ENCODE data around the gene MARCHF10. TPM values are rescaled to one million over a fixed set of nuclear protein-coding genes. Genes with fewer than 3 reads are reported as not detected.
A peak's percentile ranks its signal among the peaks of the same experiment; 100 is the strongest.

Gene MARCHF10
- total RNA-seq, 1 donor from 2014 or later = 0.25 TPM

DNA sequence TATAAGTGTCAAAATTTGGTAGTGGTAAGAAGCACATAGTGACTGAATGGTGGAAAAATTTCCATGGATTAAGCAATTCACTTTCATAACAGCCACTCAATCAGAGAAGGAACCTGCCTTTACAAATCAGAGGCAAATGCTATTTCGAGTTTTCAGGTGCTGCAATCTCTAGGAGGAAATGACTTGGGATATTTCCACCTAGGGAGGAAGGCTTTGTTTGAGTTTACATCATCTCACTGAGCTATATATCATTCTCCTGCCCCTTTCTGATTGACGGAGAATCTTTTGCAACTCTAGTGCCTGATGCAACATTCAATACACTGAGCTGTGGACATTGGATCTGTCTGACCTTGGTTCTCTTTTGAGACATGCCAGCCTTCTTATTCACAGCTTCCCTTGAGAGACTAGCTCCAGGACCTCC lies 26.3 kb downstream of the MARCHF10 start:
- H3K27me3 ChIP-seq = no peaks in the 10 kb centered on the region
- H3K36me3 ChIP-seq = no peaks in the 10 kb centered on the region
- H3K4me3 ChIP-seq = no peak overlapping the region
- peaks cover 4% of the 10 kb centered on the region for H3K4me1 ChIP-seq
- no peak for DNase-seq (ENCODE audit: extremely low spot score in 2 of 2)
- H3K27ac ChIP-seq = no peak overlapping the region
- intact Hi-C loops (cut with DNase I) = no loop called here
- no peaks in the 10 kb centered on the region for H3K9me3 ChIP-seq
- TF ChIP-seq POLR2AphosphoS5 (IDR thresholded peaks at IDR 0.05; ENCODE audit: insufficient read depth in 1 of 2, low read depth in 1 of 2) = no peak
- TF ChIP-seq POLR2A (IDR thresholded peaks at IDR 0.05) = no peak
- TF ChIP-seq, protein P1, sequence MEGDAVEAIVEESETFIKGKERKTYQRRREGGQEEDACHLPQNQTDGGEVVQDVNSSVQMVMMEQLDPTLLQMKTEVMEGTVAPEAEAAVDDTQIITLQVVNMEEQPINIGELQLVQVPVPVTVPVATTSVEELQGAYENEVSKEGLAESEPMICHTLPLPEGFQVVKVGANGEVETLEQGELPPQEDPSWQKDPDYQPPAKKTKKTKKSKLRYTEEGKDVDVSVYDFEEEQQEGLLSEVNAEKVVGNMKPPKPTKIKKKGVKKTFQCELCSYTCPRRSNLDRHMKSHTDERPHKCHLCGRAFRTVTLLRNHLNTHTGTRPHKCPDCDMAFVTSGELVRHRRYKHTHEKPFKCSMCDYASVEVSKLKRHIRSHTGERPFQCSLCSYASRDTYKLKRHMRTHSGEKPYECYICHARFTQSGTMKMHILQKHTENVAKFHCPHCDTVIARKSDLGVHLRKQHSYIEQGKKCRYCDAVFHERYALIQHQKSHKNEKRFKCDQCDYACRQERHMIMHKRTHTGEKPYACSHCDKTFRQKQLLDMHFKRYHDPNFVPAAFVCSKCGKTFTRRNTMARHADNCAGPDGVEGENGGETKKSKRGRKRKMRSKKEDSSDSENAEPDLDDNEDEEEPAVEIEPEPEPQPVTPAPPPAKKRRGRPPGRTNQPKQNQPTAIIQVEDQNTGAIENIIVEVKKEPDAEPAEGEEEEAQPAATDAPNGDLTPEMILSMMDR (IDR thresholded peaks at IDR 0.05) = no peak

DNA sequence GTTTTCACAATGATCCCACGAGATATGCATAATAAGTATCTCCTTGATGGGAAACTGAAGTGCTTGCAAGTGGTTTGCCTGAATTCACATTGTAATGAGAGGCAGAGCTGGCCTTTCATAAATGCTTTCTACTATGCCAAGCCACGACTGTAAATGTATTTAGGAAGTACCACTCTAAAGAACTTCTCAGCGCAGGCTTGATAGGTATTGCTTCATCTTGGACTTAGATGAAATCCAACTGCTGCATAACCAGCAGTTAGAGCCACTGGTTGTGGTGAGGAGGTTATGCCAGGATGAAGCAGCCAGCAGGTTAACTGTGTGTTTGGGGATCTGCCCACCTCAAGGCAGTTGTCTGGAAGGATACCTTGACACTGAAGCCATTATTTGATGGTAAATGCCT lies 26.8 kb downstream of the MARCHF10 start:
- H3K36me3 ChIP-seq = no peaks in the 10 kb centered on the region
- H3K9me3 ChIP-seq = no peaks in the 10 kb centered on the region
- no peak overlapping the region for H3K4me3 ChIP-seq
- TF ChIP-seq POLR2A (IDR thresholded peaks at IDR 0.05) = no peak
- TF ChIP-seq, protein P1 (IDR thresholded peaks at IDR 0.05) = no peak
- no peak overlapping the region for H3K27ac ChIP-seq
- H3K27me3 ChIP-seq = no peaks in the 10 kb centered on the region
- intact Hi-C loops (cut with DNase I) = no loop called here
- peaks cover 4% of the 10 kb centered on the region for H3K4me1 ChIP-seq
- no peak for DNase-seq (ENCODE audit: extremely low spot score in 2 of 2)

DNA sequence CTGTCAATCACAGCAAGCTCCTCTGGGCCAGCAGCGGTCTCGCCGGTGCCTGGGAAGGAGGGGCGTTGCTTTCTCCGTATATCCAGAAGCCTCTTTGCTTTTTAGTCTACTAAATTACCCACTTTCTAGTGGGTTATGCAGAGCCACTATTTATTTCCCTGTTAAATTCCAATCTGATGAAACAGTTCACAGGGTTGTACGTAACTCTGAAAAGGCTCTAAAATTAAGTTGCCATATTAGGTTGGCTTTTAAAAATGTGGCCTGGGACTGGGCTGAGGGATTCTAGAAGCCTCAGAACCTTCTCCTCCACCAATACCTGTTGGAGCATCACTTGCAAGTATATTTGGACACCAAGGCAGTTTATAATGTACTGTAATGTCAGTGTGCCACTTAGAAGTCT lies 27.2 kb downstream of the MARCHF10 start:
- no peak for DNase-seq (ENCODE audit: extremely low spot score in 2 of 2)
- H3K36me3 ChIP-seq = no peaks in the 10 kb centered on the region
- no peaks in the 10 kb centered on the region for H3K27me3 ChIP-seq
- no peaks in the 10 kb centered on the region for H3K9me3 ChIP-seq
- peaks cover 4% of the 10 kb centered on the region for H3K4me1 ChIP-seq
- no peak overlapping the region for H3K4me3 ChIP-seq
- TF ChIP-seq POLR2A (IDR thresholded peaks at IDR 0.05) (no peak), POLR2AphosphoS5 (IDR thresholded peaks at IDR 0.05; ENCODE audit: insufficient read depth in 1 of 2, low read depth in 1 of 2) (no peak)
- TF ChIP-seq, protein P1 (IDR thresholded peaks at IDR 0.05) = no peak
- H3K27ac ChIP-seq = no peak overlapping the region
- intact Hi-C loops (cut with DNase I) = no loop called here

DNA sequence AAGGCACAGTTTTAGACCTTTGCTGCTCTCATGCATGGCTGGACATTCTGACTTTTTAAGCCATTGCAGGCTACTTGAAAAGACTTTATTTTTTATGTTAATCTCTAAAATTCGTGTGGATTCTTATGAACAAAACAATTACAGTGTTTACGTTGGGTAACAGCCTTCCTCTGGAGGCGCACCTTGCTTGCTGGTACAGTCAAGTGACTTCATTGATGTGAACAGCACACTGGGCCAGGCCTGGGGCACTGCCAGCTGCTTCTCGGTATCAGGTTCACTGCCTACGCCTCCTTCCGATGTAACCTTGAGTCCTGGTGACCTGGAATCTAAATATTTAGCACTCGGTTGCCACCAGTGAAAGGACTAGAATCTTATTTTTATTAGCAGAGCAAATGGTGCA lies 27.8 kb downstream of the MARCHF10 start:
- intact Hi-C loops (cut with DNase I) = no loop called here
- Histone ChIP-seq H3K36me3 (no peaks in the 10 kb centered on the region), H3K27me3 (no peaks in the 10 kb centered on the region), H3K9me3 (no peaks in the 10 kb centered on the region), H3K4me3 (no peak overlapping the region), H3K4me1 (peaks cover 4% of the 10 kb centered on the region), H3K27ac (no peak overlapping the region)
- TF ChIP-seq POLR2A (IDR thresholded peaks at IDR 0.05) (no peak), POLR2AphosphoS5 (IDR thresholded peaks at IDR 0.05; ENCODE audit: insufficient read depth in 1 of 2, low read depth in 1 of 2) (no peak)
- TF ChIP-seq, protein P1 (IDR thresholded peaks at IDR 0.05) = no peak
- DNase-seq (ENCODE audit: extremely low spot score in 2 of 2) = no peak

DNA sequence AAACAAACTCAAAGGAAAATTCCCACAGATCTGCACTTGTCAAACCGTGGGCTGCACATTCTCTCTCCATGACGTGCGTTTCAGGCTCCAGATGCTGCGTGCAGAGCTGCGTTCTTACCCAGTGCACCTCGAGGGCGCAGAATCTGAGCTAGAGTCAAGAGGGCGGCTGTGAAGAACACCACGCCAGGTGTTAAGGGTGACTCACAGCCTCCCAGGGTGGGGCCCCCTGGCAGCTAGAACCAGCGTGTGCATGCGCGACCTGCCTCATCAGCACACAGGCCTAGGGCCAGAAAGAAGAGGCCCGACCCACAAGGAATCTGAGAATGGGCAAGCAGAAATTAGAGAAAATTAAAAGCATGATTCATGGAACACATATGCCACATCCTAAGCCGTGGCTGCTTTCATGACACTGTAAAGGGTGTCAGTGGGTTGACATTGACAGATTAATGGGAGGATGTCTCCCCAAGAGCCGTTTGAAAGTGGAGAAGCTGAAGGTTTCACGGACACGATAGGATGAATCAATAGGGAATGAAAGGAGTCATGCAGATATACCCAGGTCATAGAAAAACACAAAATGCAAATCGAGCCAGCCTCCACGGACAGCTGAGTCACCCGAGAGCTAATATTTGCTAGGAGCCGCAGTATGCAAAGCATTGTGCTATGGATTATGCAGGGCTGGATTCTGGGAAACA lies 29.0 kb downstream of the MARCHF10 start:
- Histone ChIP-seq H3K36me3 (no peaks in the 10 kb centered on the region), H3K4me3 (no peak overlapping the region), H3K27me3 (no peaks in the 10 kb centered on the region), H3K27ac (no peak overlapping the region), H3K9me3 (no peaks in the 10 kb centered on the region), H3K4me1 (peaks cover 4% of the 10 kb centered on the region)
- TF ChIP-seq, protein P1 (IDR thresholded peaks at IDR 0.05) = no peak
- peak; percentile 48 to 49 for TF ChIP-seq POLR2AphosphoS5 (IDR thresholded peaks at IDR 0.05; ENCODE audit: insufficient read depth in 1 of 2, low read depth in 1 of 2)
- intact Hi-C loops (cut with DNase I) = no loop called here
- no peak for DNase-seq (ENCODE audit: extremely low spot score in 2 of 2)

All from vagina (tissue), 2 donors.